GM18526 (cell line): ENCODE results near the gene SLC6A11.

ENCODE experiments used
- POLR2A ChIP-seq: IDR thresholded peaks from 3 replicates; pipeline ENCODE4 v1.6.1; 2011; ENCODE audit not compliant: insufficient read length; ENCODE audit errors: extremely low read depth

Gene SLC6A11

DNA sequence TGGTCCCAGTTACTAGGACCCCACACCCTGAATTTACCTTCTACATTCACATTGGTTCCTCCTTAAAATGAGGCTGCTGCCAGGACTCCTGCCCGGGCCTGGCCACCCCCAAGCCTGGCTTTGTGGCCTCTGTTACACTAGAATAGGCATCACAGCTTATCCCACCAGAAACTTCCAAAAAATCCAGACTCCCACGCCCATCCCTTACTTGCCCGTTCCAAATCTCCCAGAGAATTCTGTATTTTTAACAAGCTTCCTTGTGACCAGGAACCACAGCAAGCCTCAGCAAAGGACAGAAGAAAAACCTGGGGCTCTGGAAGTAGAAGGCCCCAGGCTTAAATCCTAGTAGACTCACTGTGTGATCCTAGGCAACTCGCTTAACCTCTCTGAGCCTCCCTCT is 140.5 kb downstream of the SLC6A11 start:
- TF ChIP-seq POLR2A: no peak

GRCh38 chr3:10956986-10957385 is 141.0 kb downstream of the SLC6A11 start:
- no peak for TF ChIP-seq POLR2A

DNA sequence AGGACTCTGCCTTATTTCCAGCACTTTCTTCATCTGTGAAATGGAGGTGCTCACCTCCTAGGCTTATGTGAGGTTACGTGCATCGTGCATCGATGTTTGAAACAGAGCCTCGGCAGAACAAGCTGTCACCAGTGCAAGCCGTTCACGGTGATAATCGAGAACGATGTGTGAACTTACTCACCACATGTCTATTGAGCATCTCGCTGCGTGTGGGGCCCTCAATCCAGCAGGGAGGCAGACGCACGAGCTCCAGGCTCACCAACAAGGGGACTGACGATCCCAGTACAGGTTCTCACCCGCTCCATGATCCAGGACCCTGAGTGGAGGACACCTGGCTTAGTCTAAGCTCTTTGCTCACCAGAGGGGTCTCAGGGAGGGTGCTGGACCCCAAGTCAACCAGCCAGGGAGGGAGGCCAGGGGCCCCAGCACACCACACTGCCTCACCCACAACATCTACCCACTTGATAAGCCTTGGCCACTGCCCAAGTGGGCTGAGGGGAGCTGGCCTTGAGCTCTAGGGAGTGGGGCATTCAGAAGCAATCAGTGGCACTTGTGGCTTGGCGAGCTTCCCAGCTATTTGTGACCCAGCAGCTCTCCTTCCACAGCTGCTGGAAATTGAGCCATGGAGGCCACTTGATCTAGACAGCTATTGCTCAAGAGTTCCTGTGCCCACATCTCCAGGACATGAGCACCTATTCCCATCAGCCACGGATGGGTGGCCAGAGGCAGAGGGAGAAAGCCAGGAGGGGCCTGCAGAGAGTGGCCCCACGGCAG is 142.1 kb downstream of the SLC6A11 start:
- TF ChIP-seq POLR2A: no peak

- TF ChIP-seq POLR2A: no peak
Measured at GRCh38 chr3:10960255-10960654, 144.2 kb downstream of the SLC6A11 start.

GRCh38 chr3:10961921-10962320 is 145.9 kb downstream of the SLC6A11 start:
- TF ChIP-seq POLR2A: no peak

GRCh38 chr3:10962481-10963036 is 146.5 kb downstream of the SLC6A11 start:
- TF ChIP-seq POLR2A: no peak

GRCh38 chr3:10964537-10965167 is 148.6 kb downstream of the SLC6A11 start:
- no peak for TF ChIP-seq POLR2A

DNA sequence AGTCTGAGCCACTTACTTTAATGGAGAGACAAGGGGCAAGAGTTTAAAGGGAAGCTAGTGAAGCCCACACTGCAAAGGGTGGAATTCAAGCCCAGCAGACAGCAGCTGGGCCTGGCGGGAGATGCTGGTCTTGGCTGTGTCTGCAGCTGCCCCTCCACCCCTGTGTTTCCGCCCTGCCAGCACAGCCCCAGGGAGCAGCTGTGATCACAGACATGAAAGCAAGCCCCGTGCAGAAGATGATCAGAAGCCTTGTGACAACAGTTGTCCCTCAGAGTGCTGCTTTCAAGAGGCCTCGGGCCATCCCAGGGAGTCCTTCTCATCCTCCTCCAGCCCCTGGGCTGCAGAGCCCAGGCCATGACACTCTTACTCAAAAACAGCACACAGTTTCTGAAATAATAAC is 152.4 kb downstream of the SLC6A11 start:
- no peak for TF ChIP-seq POLR2A

GRCh38 chr3:10970306-10970960 is 154.4 kb downstream of the SLC6A11 start:
- no peak for TF ChIP-seq POLR2A

DNA sequence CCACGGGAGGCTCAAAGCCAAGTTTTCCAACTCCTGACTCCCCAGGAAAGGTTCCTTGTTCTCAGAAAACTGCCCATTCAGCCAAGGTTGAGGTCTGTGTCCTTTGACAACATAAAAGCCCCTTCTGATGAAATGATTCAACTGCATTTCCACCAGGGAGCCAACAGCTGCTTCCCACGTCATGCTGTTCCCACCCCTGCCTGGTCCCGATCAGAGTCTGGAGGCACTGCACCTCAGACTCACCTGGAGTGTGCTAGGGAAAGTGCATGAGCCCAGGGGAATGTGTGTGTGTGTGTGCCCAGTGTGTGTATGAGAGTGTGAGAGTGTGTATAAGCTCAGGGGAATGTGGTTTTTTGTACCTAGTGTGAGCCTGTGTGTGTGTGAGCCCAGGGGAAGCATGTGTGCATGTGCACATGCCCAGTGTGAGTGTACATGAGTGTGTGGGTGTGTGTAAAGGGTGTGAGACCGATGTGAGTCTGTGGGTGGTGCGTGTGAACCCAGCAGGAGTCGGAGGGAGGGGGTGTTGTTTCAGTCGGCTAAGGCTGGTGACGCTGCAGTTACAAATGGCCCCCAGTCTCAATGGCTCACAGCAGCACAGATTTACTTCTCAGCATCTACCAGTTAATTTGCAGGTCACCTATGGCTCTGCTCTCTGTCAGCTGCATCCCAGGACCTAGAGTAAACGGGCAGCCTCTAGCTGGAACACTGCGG is 156.2 kb downstream of the SLC6A11 start:
- TF ChIP-seq POLR2A: no peak

- TF ChIP-seq POLR2A: no peak
Measured at GRCh38 chr3:10973046-10973595, 157.1 kb downstream of the SLC6A11 start.

DNA sequence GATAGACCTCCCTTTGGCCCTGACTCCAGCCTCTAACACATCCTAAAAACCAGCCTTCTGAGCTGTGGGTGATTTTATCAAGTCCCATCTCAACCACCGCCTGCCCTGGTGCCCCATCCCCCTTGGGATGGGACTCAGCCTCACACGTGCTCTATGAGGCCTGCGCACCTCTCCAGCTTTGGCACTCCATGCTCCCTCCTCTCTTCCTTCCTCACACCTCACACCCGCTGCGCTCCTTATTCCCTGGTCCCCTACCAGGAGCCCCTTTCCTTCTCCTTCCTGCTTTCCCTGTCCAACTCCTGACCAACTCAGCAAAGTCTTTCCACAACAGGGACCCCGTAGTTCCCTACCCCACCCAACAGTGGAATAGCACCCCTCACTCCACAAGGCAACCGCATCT is 158.1 kb downstream of the SLC6A11 start:
- no peak for TF ChIP-seq POLR2A

- TF ChIP-seq POLR2A: no peak
Measured at GRCh38 chr3:10974746-10975375, 158.8 kb downstream of the SLC6A11 start.

- TF ChIP-seq POLR2A: no peak
Measured at GRCh38 chr3:10975695-10976234, 159.7 kb downstream of the SLC6A11 start.
